Body of pancreas (tissue), 4 donors: ENCODE measurements around the gene RPS18. TPM values are rescaled to one million over a fixed set of nuclear protein-coding genes. Genes with fewer than 3 reads are reported as not detected.

Experiments used
- ATAC-seq: fragments of 150-250 bp; one replicate; pipeline ENCODE4 v1.9.1; 2016
- DNase-seq, 4 donors: peaks; one replicate each; pipeline ENCODE4 v3.0.0-alpha.2; 2019
- H3K27ac ChIP-seq, 4 donors: fragments of 200-600 bp; sonication (generic); 1 replicate in 3 of 4; 2 replicates in 1 of 4; pipeline versions ENCODE4 v1.5.1 to v1.6.1; 2016 to 2019; ENCODE audit warnings: mild to moderate bottlenecking in 1 of 4, mixed read lengths in 1 of 4, moderate library complexity in 1 of 4
- H3K27me3 ChIP-seq, 2 donors: fragments of 200-600 bp; sonication (generic); one replicate each; pipeline ENCODE4 v1.6.0; 2016; ENCODE audit warnings: mild to moderate bottlenecking in 1 of 2
- H3K36me3 ChIP-seq, 2 donors: fragments of 200-600 bp; sonication (generic); replicated peaks in 1 of 2; 2 replicates each; pipeline ENCODE4 v1.5.1; 2016; ENCODE audit warnings: low read depth in 2 of 2; ENCODE audit not compliant: insufficient read depth in 1 of 2
- H3K4me1 ChIP-seq: fragments of 200-600 bp; sonication (generic); one replicate; pipeline ENCODE4 v1.6.0; 2016
- H3K4me3 ChIP-seq, 2 donors: fragments of 200-600 bp; sonication (generic); 1 replicate in 1 of 2; 2 replicates in 1 of 2; pipeline ENCODE4 v1.5.1; 2016 to 2019
- H3K9me3 ChIP-seq, 3 donors: fragments of 200-600 bp; sonication (generic); 1 replicate in 2 of 3; 2 replicates in 1 of 3; pipeline ENCODE4 v1.5.1; 2016
- POLR2A ChIP-seq, 3 donors: fragments of 450-650 bp; IDR thresholded peaks; one replicate each; pipeline ENCODE4 v1.6.1; 2016; ENCODE audit warnings: antibody characterized with exemption in 3 of 3, mild to moderate bottlenecking in 2 of 3
- WGBS, 2 donors: methylation state at CpG; one replicate each; pipeline ENCODE4 v1.1.5; 2017; 5-methylcytosine and 5-hydroxymethylcytosine counted together
- intact Hi-C: fragments of 100-400 bp; cut with DNase I; formaldehyde crosslinking; loops from one replicate; pipeline ENCODE4 v1.15.1; 2023
- total RNA-seq, 2 donors: library from RNA; depleted of rRNA; stranded (reverse); fragments of >200 nt; gene quantifications; one replicate each; pipeline ENCODE4 v1.1.0, GENCODE V29; 2016
- TF ChIP-seq, protein P1 (sequence below), 7 experiments: fragments of 450-650 bp in 4 of 7; fragments of 200-600 bp in 3 of 7; sonication (generic) in 3 of 7; IDR thresholded peaks; one replicate each; pipeline ENCODE4 v1.5.1; 2016 to 2019; ENCODE audit warnings: antibody characterized with exemption in 7 of 7

Gene RPS18
- total RNA-seq, 2 donors from 2014 or later = 772 to 1,608 TPM

DNA sequence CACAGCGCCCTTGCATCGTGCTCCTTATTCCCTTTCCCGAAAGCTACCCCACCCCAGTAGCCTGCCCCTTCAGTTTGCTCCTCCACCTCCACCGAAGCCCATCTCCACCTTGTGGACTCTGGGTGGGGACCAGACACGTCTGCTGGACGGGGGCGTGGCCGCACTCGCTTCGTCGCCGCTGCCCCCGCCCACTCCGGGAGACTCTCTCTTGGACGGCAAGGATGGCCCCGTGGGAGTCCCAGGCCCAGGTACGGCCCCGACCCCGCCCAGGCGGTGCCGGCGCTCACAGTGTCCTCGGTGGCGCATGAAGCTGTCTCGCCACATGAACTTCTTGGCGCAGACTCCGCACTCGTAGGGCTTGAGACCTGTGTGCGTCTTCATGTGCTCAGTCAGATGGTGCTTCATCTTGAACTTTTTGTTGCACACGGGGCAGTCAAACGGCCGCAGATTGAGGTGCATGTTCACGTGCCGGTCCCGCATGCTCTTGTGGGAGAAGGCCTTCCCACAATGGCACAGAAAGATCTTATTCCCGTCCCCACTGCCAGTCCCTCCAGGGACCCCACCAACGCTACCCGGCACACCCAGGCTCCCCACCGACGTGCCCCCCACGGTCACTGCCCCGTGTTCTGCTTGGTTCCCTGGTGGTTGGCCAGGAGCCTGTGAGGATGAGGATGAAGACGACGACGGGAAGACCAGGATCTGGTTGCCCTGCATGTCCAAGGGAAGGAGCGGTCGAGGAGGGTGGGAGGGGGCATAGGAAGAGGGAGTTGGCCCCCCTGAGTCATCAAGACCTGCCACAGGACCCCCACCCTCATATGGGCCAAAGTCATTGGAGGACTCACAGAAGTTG, 43.3 kb downstream of the RPS18 start:
- H3K36me3 ChIP-seq = peaks cover 4 to 6% of the 10 kb centered on the region in 2 donors
- intact Hi-C loops = no loop called here
- peaks cover 55% of the 10 kb centered on the region for H3K4me1 ChIP-seq
- WGBS, 2 donors = 39 to 75% methylated on average over 13 to 47 of the region's 47 CpGs
- H3K4me3 ChIP-seq = no peak overlapping the region
- H3K27ac ChIP-seq = peak overlapping the region; percentile 86 to 97 (median 96)
- TF ChIP-seq, protein P1, sequence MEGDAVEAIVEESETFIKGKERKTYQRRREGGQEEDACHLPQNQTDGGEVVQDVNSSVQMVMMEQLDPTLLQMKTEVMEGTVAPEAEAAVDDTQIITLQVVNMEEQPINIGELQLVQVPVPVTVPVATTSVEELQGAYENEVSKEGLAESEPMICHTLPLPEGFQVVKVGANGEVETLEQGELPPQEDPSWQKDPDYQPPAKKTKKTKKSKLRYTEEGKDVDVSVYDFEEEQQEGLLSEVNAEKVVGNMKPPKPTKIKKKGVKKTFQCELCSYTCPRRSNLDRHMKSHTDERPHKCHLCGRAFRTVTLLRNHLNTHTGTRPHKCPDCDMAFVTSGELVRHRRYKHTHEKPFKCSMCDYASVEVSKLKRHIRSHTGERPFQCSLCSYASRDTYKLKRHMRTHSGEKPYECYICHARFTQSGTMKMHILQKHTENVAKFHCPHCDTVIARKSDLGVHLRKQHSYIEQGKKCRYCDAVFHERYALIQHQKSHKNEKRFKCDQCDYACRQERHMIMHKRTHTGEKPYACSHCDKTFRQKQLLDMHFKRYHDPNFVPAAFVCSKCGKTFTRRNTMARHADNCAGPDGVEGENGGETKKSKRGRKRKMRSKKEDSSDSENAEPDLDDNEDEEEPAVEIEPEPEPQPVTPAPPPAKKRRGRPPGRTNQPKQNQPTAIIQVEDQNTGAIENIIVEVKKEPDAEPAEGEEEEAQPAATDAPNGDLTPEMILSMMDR (IDR thresholded peaks at IDR 0.05) = no peak
- no peak for TF ChIP-seq POLR2A (IDR thresholded peaks at IDR 0.05)
- no peaks in the 10 kb centered on the region for H3K27me3 ChIP-seq
- no peaks in the 10 kb centered on the region for H3K9me3 ChIP-seq
- DNase-seq = peak in 3 of 4 donors; percentile 36 to 46 (median 43)
- ATAC-seq = no peak

DNA sequence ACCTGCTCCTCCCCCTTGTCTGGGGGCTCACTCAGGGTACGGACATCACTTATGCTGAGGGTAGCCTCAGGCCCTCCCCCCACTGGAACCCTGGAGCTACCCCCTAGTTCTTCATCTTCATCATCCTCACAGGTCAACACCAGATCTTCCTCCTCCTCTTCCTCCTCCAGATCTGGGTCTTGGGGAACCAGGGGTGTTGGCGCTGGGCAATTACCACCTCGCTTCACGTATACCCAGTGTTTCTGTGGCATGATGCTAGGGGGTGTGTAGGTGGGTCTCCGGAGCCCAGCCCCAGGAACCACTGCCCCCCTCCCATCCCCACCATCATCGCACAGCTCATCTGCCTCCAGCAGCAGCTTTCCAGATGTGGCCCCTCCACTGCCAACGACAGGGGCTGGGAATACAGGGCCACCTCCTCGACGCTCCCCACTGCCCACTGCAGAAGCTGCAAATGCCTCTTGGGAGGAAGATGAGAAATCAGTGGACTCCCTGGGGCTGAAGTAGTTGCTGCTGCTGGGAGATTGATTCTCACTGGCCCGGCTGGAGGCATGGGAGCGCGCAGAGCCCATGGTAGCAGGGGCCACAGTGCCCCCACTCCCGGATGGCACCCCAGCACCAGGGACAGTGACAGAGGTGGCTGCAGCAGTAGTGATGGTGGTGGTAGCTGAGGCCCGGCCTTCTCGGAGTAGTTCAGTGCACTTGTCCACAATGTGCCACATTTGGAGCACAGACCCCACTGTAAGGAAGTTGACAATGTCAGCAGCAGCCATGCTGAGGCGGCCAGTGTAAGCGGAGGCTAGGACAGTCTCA, 44.1 kb downstream of the RPS18 start:
- peaks cover 63% of the 10 kb centered on the region for H3K4me1 ChIP-seq
- no peak overlapping the region for H3K27ac ChIP-seq
- no peaks in the 10 kb centered on the region for H3K9me3 ChIP-seq
- intact Hi-C loops = no loop called here
- H3K27me3 ChIP-seq = no peaks in the 10 kb centered on the region
- TF ChIP-seq POLR2A (IDR thresholded peaks at IDR 0.05) = no peak
- TF ChIP-seq, protein P1 (IDR thresholded peaks at IDR 0.05) = no peak
- peaks cover 3 to 4% of the 10 kb centered on the region in 2 donors for H3K36me3 ChIP-seq
- H3K4me3 ChIP-seq = no peak overlapping the region
- DNase-seq = no peak
- 90 to 93% methylated on average over 9 to 17 of the region's 17 CpGs for WGBS, 2 donors
- no peak for ATAC-seq

DNA sequence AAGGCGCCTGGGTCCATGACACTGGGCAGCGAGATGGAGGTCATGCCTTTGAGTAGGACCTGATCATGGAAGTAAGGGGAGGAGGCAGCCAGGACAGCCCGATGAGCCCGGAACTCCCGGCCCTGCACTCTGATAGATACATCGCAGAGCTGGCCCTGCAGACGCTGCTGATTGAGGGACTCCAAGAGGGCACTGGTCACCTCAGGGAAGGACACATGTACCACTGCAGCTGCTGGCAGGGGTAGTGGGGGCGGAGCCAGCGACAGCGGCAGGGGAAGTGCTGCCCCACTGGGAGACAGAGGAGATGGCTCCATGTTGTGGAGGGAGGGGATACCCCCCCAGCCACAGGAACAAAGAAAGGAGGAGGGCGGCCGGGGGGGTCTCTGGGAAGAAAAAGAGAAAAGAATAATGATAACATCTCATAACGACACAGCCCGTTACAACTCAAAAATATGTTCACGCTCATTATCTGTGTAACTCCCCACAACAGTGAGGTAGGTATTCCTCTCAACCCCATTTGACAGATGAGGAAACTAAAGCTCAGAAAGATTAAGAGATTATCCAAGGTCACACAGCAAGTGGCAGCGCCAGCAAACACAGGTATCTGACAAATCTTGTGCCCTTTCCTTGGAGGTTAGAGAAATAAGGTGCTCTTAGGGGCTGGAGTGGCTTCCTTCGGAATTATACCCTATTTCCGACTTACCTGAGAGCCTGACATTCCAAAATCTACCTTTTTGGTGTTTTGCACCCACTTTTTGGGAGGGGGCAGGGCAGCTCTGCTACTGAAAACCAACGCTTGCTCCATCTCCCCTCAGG, 44.9 kb downstream of the RPS18 start:
- intact Hi-C loops = no loop called here
- H3K27ac ChIP-seq = peak overlapping the region; percentile 76 to 86 (median 81)
- H3K36me3 ChIP-seq = peaks cover 3 to 4% of the 10 kb centered on the region in 2 donors
- DNase-seq (no peak), ATAC-seq (no peak)
- 66 to 70% methylated on average over 15 to 19 of the region's 19 CpGs for WGBS, 2 donors
- H3K9me3 ChIP-seq = no peaks in the 10 kb centered on the region
- peaks cover 68% of the 10 kb centered on the region for H3K4me1 ChIP-seq
- H3K27me3 ChIP-seq = no peaks in the 10 kb centered on the region
- TF ChIP-seq POLR2A (IDR thresholded peaks at IDR 0.05) = no peak
- TF ChIP-seq, protein P1 (IDR thresholded peaks at IDR 0.05) = no peak
- H3K4me3 ChIP-seq = peak overlapping the region; percentile 8 to 67

DNA sequence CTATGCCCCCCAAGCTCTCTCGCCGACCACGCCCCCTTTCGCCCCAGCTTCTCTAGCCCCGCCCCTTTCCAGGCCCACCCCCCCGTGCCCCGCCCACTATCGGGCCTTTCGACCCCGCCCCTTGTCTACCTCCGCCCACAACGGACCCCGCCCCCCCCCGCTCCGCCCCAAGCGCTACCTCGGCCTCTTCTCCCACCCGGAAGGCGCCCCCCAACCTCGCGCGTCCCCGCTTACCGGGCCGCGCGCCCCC, 45.5 kb downstream of the RPS18 start:
- Histone ChIP-seq H3K36me3 (peaks cover 3 to 4% of the 10 kb centered on the region in 2 donors), H3K9me3 (no peaks in the 10 kb centered on the region), H3K4me1 (peaks cover 67% of the 10 kb centered on the region), H3K27ac (peak overlapping the region; percentile 76 to 86 (median 81)), H3K4me3 (peak overlapping the region; percentile 8 to 67), H3K27me3 (no peaks in the 10 kb centered on the region)
- ATAC-seq (peak; percentile 0), DNase-seq (no peak)
- 0% methylated on average over 10 to 13 of the region's 27 CpGs for WGBS, 2 donors
- TF ChIP-seq POLR2A (IDR thresholded peaks at IDR 0.05) = no peak
- TF ChIP-seq, protein P1 (IDR thresholded peaks at IDR 0.05) = no peak
- intact Hi-C loops = no loop called here
